Activated T-cell treated with anti-CD3 and anti-CD28 coated beads for 48 hours (primary cell): Measurements from ENCODE around the gene MINK1.
"Not testable (repeated sequence)": the region's sequence is repeated elsewhere in the genome, so short reads cannot be mapped to it uniquely, and the experiment has no call there.

Experiments used
- DNase-seq: peaks from one replicate; pipeline ENCODE4 v3.0.0-alpha.2; 2020; ENCODE audit warnings: low read depth

MINK1 gene

DNA sequence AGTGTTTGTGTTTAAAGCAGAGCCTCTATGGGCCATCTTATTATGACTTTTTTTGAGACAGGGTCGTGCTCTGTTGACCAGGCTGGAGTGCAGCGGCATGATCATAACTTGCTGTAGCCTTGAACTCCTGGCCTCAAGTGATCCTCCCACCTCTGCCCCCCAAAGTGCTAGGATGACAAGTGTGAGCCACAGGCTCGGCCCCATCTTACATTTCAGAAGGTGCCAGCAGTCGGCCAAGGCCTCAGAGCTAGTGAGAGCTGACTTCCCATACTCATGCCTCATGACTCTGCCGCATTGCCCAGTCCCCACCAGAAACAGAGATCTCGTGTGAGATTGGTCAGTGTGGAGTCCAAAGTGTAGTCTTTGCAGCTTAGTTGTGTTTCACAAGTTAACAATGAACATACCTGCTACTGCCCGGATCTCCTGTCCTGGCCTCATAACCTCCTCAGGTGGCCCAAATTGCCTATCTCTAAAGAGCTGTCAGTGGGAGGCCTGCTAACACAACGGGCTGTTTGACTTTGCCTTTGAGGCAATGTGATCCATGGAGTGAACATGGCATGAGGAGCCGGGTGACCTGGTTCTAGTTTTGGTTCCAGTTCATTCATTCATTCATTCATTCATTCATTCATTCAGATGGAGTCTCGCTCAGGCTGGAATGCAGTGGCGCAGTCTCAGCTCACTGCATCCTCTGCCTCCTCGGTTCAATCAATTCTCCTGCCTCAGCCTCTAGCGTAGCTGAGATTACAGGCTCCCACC, 13.7 kb downstream of the MINK1 start:
- no peak for DNase-seq

GRCh38 chr17:4849011-4849536, 15.9 kb downstream of the MINK1 start:
- no peak for DNase-seq

GRCh38 chr17:4850246-4850645, 17.1 kb downstream of the MINK1 start:
- DNase-seq: no peak

DNA sequence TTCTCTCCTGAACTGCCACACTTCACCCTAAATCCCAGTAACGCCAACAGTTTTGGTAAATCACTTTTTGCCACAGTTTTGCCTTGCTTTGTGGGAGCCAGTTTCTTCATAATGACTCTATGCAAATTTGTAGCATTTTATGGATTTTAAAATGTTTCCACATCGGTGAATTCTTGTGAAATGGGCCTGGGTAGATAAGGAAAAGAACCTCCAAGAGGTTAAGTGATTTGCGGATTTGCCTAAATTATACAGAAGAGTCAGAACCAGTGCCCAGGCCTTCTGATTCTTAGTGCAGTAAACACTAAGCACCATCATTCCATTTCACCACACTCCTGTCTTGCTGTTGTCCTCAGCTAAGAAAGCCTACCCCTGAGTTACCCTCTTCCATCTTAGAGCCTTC, 17.9 kb downstream of the MINK1 start:
- DNase-seq: no peak

- no peak for DNase-seq
Observed at GRCh38 chr17:4852567-4853207, 19.5 kb downstream of the MINK1 start.

DNA sequence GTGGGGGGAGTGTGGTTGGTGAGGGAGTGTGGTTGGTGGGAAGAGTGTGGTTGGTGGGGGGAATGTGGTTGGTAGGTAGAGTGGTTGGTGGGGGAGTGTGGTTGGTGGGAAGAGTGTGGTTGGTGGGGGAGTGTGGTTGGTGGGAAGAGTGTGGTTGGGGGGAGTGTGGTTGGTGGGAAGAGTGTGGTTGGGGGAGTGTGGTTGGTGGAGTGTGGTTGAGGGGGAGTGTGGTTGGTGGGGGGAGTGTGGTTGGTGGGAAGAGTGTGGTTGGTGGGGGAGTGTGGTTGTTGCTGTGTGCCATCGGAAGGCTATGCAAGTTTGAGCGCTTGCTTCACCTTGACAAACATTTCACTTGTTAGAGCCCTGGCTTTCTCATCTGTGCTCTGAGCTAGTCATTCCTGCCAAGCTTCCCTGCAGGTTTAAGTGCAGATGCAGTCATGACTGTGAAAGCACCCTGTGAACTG, 20.1 kb downstream of the MINK1 start:
- DNase-seq: no peak

DNA sequence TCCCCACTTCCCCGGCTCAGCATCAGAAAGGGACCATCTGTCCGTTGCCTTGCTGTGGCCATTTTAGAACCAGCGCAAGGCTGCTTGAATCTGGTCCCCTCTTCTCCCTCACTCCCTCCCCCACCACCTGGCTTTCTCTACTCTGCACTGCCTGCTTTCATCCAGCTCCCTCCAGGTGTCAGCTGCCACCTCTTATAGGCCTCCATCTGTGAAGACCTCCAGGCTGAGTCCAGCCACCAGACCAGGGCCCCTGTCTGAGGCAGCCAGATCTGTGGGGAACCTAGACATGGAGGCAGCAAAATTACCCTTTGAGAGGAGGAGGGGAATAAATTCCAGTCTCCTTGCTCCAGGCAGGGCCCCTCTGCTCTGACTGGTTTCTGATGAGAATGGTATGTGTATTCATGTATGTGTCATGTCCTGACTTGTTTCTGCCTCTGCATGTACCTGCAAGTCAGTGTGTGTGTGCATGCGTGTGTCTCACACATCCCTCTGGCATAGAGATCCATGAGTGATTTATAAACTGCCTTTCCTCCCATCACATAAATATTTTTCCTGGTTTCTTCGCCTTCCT, 21.1 kb downstream of the MINK1 start:
- DNase-seq: no peak

- DNase-seq: no peak
Observed at GRCh38 chr17:4856271-4856936, 23.3 kb downstream of the MINK1 start.

DNA sequence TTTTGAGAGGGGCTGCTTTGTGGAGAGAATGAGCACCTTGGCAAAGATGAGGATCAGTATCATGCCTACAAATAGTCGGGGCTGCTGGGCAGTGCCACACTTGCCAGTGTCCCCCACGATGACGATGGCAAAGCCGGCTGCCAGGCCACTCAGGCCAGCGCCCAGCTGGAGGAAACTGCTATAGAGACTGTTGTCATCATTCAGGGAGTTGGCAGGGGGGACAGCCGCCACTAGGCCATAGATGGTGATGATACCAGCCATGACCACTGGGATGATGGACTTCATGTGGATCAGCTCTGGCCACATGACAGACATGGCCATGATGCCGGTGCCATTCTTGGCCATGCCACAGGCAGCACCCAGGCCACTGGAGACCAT, 23.8 kb downstream of the MINK1 start:
- no peak for DNase-seq

DNA sequence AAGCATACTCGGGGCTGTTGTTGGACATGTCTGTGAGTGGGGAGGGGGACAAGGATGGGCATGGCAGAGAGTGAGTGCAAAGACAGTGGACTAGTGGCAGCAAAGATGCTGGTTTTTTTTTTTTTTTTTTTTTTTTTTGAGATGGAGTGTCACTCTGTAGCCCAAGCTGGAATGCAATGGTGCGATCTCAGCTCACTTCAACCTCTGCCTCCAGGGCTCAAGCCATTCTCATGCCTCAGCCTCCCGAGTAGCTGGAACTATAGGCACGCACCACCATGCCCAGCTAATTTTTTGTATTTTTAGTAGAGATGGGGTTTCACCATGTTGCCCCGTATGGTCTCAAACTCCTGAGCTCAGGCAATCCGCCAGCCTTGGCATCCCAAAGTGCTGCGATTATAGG, 24.2 kb downstream of the MINK1 start:
- not testable (repeated sequence) for DNase-seq

GRCh38 chr17:4858068-4858881, 25.1 kb downstream of the MINK1 start:
- DNase-seq: no peak

DNA sequence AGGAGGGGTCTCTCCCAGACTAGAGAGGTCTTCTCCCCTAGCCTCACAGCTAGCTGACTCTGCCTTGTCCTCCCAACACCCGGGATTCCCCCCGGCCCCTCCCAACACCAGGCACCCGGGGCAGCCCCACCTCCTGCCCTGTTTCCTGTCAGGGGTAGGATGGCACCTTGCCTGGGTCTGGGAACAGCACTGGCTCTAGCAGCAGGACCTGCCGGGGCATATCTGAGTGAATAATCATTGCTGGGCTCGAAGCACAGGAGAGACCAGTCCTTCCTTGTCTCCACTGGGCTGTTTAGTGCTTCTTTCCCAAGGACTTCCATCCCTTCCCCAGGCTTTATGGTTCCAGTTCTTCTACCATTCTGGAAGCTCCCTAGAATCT, 25.7 kb downstream of the MINK1 start:
- no peak for DNase-seq

DNA sequence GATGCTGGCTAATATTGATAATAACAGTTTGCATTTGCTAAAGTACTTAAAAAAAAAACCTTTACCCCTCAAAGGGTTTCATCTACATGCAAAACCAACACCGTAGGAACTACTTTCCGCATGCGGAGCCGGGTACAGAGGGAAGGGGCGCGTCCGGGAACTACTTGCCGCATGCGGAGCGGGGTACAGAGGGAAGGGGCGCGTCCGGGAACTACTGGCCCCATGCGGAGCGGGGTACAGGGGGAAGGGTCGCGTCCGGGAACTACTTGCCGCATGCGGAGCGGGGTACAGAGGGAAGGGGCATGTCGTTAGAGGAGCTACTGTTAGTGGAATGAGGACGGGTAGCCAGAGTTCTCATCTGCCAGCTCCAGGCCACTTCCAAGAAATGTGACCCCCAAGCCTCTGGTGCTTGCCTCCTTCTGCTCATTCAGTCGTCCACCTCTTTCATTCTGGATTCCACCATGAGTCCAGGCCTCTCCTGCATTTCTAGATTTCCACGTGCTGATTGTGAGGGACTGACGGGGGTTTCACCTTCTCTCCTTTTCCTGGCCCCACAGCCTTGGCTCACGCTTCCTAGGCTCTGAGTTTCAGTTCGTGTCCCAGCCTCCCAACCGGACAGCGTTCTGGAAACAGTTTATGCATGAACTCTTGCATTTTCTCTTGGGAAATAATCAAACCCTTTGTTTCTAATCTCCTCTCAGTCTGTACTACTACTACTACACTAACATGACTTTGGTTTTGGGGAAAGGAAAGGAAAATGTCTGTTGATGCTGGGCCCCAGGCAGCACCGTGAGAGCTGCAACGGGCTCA, 26.9 kb downstream of the MINK1 start:
- no peak for DNase-seq

GRCh38 chr17:4860651-4861050, 27.5 kb downstream of the MINK1 start:
- no peak for DNase-seq

DNA sequence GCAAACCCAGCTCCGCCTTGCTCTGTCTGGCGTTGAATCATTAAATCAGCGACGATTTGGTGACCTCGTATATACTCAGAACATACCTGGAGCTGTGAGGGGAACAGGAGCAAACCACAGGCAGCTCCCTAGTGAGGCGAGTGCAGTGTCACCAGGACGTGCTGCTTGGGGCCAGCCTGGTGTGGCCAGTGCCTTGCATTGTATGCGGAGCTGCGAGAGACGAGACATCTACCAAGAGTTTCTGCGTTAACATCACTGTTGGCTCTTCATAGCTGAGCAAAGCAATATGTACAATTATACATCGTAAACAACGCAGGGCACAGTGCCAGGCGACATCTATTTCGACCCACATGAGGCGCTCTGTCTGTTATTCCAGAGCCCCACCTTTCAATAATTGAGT, 27.9 kb downstream of the MINK1 start:
- DNase-seq: no peak

- no peak for DNase-seq
Observed at GRCh38 chr17:4862720-4863119, 29.6 kb downstream of the MINK1 start.

GRCh38 chr17:4863321-4863720, 30.2 kb downstream of the MINK1 start:
- no peak for DNase-seq

DNA sequence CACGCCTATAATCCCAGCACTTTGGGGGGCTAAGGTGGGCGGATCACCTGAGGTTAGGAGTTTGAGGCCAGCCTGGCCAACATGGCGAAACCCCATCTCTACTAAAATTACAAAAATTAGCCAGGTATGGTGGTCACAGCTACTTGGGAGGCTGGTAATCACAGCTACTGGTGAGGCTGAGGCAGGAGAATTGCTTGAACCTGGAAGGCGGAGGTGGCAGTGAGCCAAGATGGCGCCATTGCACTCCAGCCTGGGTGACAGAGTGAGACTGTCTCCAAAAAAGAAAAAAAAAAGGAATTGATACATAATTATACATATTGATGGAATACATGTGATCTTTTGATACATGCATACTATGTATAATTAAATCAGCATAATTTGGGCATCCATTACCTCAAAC, 34.4 kb downstream of the MINK1 start:
- DNase-seq: not testable (repeated sequence)

- DNase-seq: not testable (repeated sequence)
Observed at GRCh38 chr17:4869058-4869998, 36.2 kb downstream of the MINK1 start.

GRCh38 chr17:4870855-4871254, 37.7 kb downstream of the MINK1 start:
- no peak for DNase-seq
